Neural cell (in vitro differentiated cells): Measurements from ENCODE around the gene PEMT. TPM values are rescaled to one million over a fixed set of nuclear protein-coding genes. Genes with fewer than 3 reads are reported as not detected.
A peak's percentile ranks its signal among the peaks of the same experiment; 100 is the strongest.

ENCODE experiments used
- H2AFZ ChIP-seq: fragments of 200-600, 300-800 bp; sonication (generic), shearing (Covaris generic); 2 replicates; pipeline ENCODE4 v1.6.0; 2014; ENCODE audit warnings: low read depth, mild to moderate bottlenecking, antibody characterized with exemption, low read length, moderate library complexity
- H3F3A ChIP-seq: fragments of 200-600 bp; shearing (Covaris generic); 2 replicates; pipeline ENCODE4 v1.6.1; 2016; ENCODE audit warnings: mild to moderate bottlenecking, moderate library complexity, mixed read lengths, antibody characterized with exemption, low read length; ENCODE audit not compliant: insufficient read depth, poor library complexity, severe bottlenecking
- H3K27ac ChIP-seq: fragments of 200-600, 300-800 bp; sonication (generic), shearing (Covaris generic); 2 replicates; pipeline ENCODE4 v1.5.1; 2014; ENCODE audit warnings: mild to moderate bottlenecking, low read length, moderate library complexity
- H3K27me3 ChIP-seq: fragments of 300-800, 200-600 bp; sonication (generic), shearing (Covaris generic); 2 replicates; pipeline ENCODE4 v1.6.0; 2014; ENCODE audit warnings: mild to moderate bottlenecking, low read depth, low read length, moderate library complexity; ENCODE audit not compliant: insufficient read depth
- H3K36me3 ChIP-seq: fragments of 300-800, 200-600 bp; sonication (generic), shearing (Covaris generic); 2 replicates; pipeline ENCODE4 v1.5.1; 2014; ENCODE audit warnings: mild to moderate bottlenecking, antibody characterized with exemption, low read length, moderate library complexity; ENCODE audit not compliant: insufficient read depth
- H3K4me2 ChIP-seq: fragments of 300-800, 200-600 bp; sonication (generic), shearing (Covaris generic); 2 replicates; pipeline ENCODE4 v1.6.0; 2014; ENCODE audit warnings: mild to moderate bottlenecking, low read length
- H3K4me3 ChIP-seq: fragments of 300-800, 200-600 bp; sonication (generic), shearing (Covaris generic); 2 replicates; pipeline ENCODE4 v1.5.1; 2014; ENCODE audit warnings: mild to moderate bottlenecking, low read length, moderate library complexity
- H3K79me2 ChIP-seq: fragments of 200-600 bp; shearing (Covaris generic); replicated peaks from 2 replicates; pipeline ENCODE4 v1.6.0; 2014; ENCODE audit warnings: mild to moderate bottlenecking, low read length, moderate library complexity; ENCODE audit not compliant: insufficient read depth
- H3K9ac ChIP-seq: fragments of 300-800, 200-600 bp; sonication (generic), shearing (Covaris generic); 2 replicates; pipeline ENCODE4 v1.6.1; 2016; ENCODE audit warnings: mild to moderate bottlenecking, low read length, mixed read lengths
- H3K9me2 ChIP-seq: fragments of 200-600 bp; shearing (Covaris generic); 2 replicates; pipeline ENCODE4 v1.6.1; 2016; ENCODE audit warnings: mild to moderate bottlenecking, low read length, mixed read lengths; ENCODE audit not compliant: insufficient read depth
- H3K9me3 ChIP-seq: fragments of 200-600, 300-800 bp; sonication (generic), shearing (Covaris generic); 2 replicates; pipeline ENCODE4 v1.6.1; 2016; ENCODE audit warnings: mild to moderate bottlenecking, mixed run types, low read length, moderate library complexity, mixed read lengths
- H4K20me1 ChIP-seq: fragments of 200-600 bp; shearing (Covaris generic); 2 replicates; pipeline ENCODE4 v1.6.1; 2016; ENCODE audit warnings: mild to moderate bottlenecking, mixed run types; ENCODE audit not compliant: insufficient read depth
- CTCF ChIP-seq: fragments of 450-650 bp; IDR thresholded peaks from 2 replicates; pipeline ENCODE4 v1.5.1; 2014; ENCODE audit warnings: antibody characterized with exemption, mild to moderate bottlenecking, moderate library complexity; ENCODE audit not compliant: poor library complexity, severe bottlenecking
- EP300 ChIP-seq: fragments of 450-650 bp; conservative IDR thresholded peaks from 2 replicates; pipeline ENCODE4 v1.6.1; 2014; ENCODE audit warnings: antibody characterized with exemption, mild to moderate bottlenecking, moderate library complexity; ENCODE audit not compliant: poor library complexity, severe bottlenecking
- EZH2 ChIP-seq: fragments of 200-600, 300-800 bp; shearing (Covaris generic), sonication (generic); IDR thresholded peaks from 2 replicates; pipeline ENCODE4 v1.6.1; 2014; ENCODE audit warnings: antibody characterized with exemption, low read length, borderline replicate concordance, mild to moderate bottlenecking; ENCODE audit not compliant: insufficient read depth, poor library complexity, severe bottlenecking
- MXI1 ChIP-seq: fragments of 450-650 bp; conservative IDR thresholded peaks from 2 replicates; pipeline ENCODE4 v1.6.1; 2014; ENCODE audit warnings: antibody characterized with exemption, mild to moderate bottlenecking; ENCODE audit not compliant: poor library complexity, severe bottlenecking
- POLR2AphosphoS5 ChIP-seq: IDR thresholded peaks from 2 replicates; pipeline ENCODE4 v1.6.1; 2012
- RAD21 ChIP-seq: fragments of 450-650 bp; conservative IDR thresholded peaks from 2 replicates; pipeline ENCODE4 v1.6.1; 2014; ENCODE audit warnings: antibody characterized with exemption, mild to moderate bottlenecking, moderate library complexity
- SMC3 ChIP-seq: fragments of 450-650 bp; conservative IDR thresholded peaks from 2 replicates; pipeline ENCODE4 v1.6.1; 2014; ENCODE audit warnings: antibody characterized with exemption, mild to moderate bottlenecking, moderate library complexity; ENCODE audit not compliant: poor library complexity
- TAF1 ChIP-seq: IDR thresholded peaks from 2 replicates; pipeline ENCODE4 v1.6.1; 2012; ENCODE audit warnings: low read depth
- polyA plus RNA-seq: library from polyadenylated mRNA; depleted of rRNA; stranded (reverse); fragments of >200 nt; gene quantifications from 2 replicates; pipeline ENCODE4 v1.2.3, GENCODE V29; 2014
- TF ChIP-seq, protein P1 (sequence below): IDR thresholded peaks from 2 replicates; pipeline ENCODE4 v1.6.1; 2012; ENCODE audit warnings: borderline replicate concordance

PEMT gene
- polyA plus RNA-seq, 1 donor from 2014 or later: 71.7 TPM

- Histone ChIP-seq H3K27ac (peak overlapping the region; percentile 70), H3K4me2 (peak overlapping the region; percentile 70), H3K9me2 (no peaks in the 10 kb centered on the region), H3K36me3 (no peaks in the 10 kb centered on the region), H3K9ac (peak overlapping the region; percentile 75), H2AFZ (no peak overlapping the region), H3K27me3 (peaks cover 19% of the 10 kb centered on the region), H4K20me1 (no peaks in the 10 kb centered on the region), H3K4me3 (peak overlapping the region; percentile 78), H3K9me3 (no peaks in the 10 kb centered on the region), H3K79me2 (peaks cover 11% of the 10 kb centered on the region), H3F3A (no peaks in the 10 kb centered on the region)
- TF ChIP-seq SMC3 (peak; percentile 49), TAF1 (no peak), MXI1 (peak; percentile 41), EZH2 (no peak), CTCF (no peak), RAD21 (peak; percentile 51), POLR2AphosphoS5 (no peak)
- TF ChIP-seq, protein P1, sequence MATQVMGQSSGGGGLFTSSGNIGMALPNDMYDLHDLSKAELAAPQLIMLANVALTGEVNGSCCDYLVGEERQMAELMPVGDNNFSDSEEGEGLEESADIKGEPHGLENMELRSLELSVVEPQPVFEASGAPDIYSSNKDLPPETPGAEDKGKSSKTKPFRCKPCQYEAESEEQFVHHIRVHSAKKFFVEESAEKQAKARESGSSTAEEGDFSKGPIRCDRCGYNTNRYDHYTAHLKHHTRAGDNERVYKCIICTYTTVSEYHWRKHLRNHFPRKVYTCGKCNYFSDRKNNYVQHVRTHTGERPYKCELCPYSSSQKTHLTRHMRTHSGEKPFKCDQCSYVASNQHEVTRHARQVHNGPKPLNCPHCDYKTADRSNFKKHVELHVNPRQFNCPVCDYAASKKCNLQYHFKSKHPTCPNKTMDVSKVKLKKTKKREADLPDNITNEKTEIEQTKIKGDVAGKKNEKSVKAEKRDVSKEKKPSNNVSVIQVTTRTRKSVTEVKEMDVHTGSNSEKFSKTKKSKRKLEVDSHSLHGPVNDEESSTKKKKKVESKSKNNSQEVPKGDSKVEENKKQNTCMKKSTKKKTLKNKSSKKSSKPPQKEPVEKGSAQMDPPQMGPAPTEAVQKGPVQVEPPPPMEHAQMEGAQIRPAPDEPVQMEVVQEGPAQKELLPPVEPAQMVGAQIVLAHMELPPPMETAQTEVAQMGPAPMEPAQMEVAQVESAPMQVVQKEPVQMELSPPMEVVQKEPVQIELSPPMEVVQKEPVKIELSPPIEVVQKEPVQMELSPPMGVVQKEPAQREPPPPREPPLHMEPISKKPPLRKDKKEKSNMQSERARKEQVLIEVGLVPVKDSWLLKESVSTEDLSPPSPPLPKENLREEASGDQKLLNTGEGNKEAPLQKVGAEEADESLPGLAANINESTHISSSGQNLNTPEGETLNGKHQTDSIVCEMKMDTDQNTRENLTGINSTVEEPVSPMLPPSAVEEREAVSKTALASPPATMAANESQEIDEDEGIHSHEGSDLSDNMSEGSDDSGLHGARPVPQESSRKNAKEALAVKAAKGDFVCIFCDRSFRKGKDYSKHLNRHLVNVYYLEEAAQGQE: peak; percentile 59
Observed at GRCh38 chr17:17494870-17495535, 96.5 kb downstream of the PEMT start.

- Histone ChIP-seq H3K4me2 (peak overlapping the region; percentile 70), H3K79me2 (peaks cover 11% of the 10 kb centered on the region), H3K27ac (peak overlapping the region; percentile 70), H2AFZ (no peak overlapping the region), H3K9me3 (no peaks in the 10 kb centered on the region), H3K36me3 (no peaks in the 10 kb centered on the region), H4K20me1 (no peaks in the 10 kb centered on the region), H3K27me3 (peaks cover 19% of the 10 kb centered on the region), H3K4me3 (peak overlapping the region; percentile 78), H3F3A (no peaks in the 10 kb centered on the region), H3K9me2 (no peaks in the 10 kb centered on the region), H3K9ac (peak overlapping the region; percentile 75)
- TF ChIP-seq RAD21 (no peak), SMC3 (no peak), CTCF (no peak), POLR2AphosphoS5 (no peak), EZH2 (no peak), EP300 (no peak), MXI1 (no peak), TAF1 (no peak)
- TF ChIP-seq, protein P1: no peak
Observed at GRCh38 chr17:17494499-17494869, 97.0 kb downstream of the PEMT start.
